Mucosa of descending colon (tissue), 3 donors: ENCODE measurements around the gene ME2. TPM values are rescaled to one million over a fixed set of nuclear protein-coding genes. Genes with fewer than 3 reads are reported as not detected.

Experiments
- ATAC-seq: fragments of 200-7000 bp; cut with Tn5 transposase; one replicate; pipeline ENCODE4 v1.9.1; 2020; ENCODE audit warnings: mild to moderate bottlenecking, moderate library complexity
- DNase-seq, 3 donors: peaks; one replicate each; pipeline ENCODE4 v3.0.0-alpha.2; 2020
- H3K36me3 ChIP-seq: fragments of 200-600 bp; one replicate; pipeline ENCODE4 v1.8.0; 2021; ENCODE audit warnings: low read depth, mild to moderate bottlenecking
- H3K4me1 ChIP-seq: fragments of 200-600 bp; one replicate; pipeline ENCODE4 v1.8.0; 2021; ENCODE audit warnings: low read depth, mild to moderate bottlenecking
- H3K4me3 ChIP-seq: fragments of 200-600 bp; one replicate; pipeline ENCODE4 v1.8.0; 2021; ENCODE audit warnings: mild to moderate bottlenecking
- H3K9me3 ChIP-seq: fragments of 200-600 bp; one replicate; pipeline ENCODE4 v1.8.0; 2021; ENCODE audit warnings: mild to moderate bottlenecking
- intact Hi-C, 2 donors: fragments of 100-400 bp; cut with DNase I in 1 of 2; cut with micrococcal nuclease in 1 of 2; formaldehyde crosslinking; loops; one replicate each; pipeline versions ENCODE4 v1.11.0 to v1.11.1; 2022; cut with DNase I, micrococcal nuclease
- total RNA-seq, 3 donors: library from RNA; stranded (reverse); fragmentation: NEBNext Ultra II Directional in 2 of 3; extraction: Animal tissue kit (Norgen Biotek cat#: 25700) in 2 of 3; gene quantifications; one replicate each; pipeline versions ENCODE4 v1.2.1 to v1.2.4, GENCODE V29; 2021 to 2023
- TF ChIP-seq, protein P1 (sequence below): fragments of 200-600 bp; IDR thresholded peaks from one replicate; pipeline ENCODE4 v1.8.0; 2022; ENCODE audit warnings: antibody characterized with exemption, mild to moderate bottlenecking
- donor health status: DM: no; HTN: no; CAD: no; lungs with moderate emphysema.
- donor health status: DM: no; HTN: no; CAD: no.
- donor health status: DM: no; HTN: yes; CAD: no.

ME2 gene
- total RNA-seq, 3 donors from 2014 or later, result 64.2 to 85.2 (median 74.6) TPM

DNA sequence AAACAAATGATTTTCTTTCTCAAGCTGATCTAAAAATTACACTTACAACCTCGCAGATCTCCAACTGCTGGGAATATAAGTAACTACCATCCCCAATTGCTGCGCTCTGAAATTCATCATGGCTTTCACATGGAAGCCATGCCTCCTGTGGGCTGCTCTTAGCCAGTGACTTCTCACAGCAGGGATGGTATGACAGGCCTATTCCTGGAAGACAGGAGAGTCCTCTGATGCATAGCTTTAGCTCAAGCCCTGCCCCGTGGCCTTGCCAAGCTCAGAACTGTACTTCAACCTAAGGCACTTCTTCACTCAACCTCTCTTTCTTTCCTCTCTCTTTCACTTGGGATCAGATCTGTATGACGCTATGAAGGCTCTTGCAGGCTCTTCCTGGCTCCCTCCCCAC lies 76.3 kb downstream of the ME2 start:
- no peak for DNase-seq
- Histone ChIP-seq H3K4me3 (no peak overlapping the region), H3K9me3 (no peaks in the 10 kb centered on the region), H3K36me3 (no peaks in the 10 kb centered on the region), H3K4me1 (peaks cover 5% of the 10 kb centered on the region)
- no peak for ATAC-seq
- TF ChIP-seq, protein P1, sequence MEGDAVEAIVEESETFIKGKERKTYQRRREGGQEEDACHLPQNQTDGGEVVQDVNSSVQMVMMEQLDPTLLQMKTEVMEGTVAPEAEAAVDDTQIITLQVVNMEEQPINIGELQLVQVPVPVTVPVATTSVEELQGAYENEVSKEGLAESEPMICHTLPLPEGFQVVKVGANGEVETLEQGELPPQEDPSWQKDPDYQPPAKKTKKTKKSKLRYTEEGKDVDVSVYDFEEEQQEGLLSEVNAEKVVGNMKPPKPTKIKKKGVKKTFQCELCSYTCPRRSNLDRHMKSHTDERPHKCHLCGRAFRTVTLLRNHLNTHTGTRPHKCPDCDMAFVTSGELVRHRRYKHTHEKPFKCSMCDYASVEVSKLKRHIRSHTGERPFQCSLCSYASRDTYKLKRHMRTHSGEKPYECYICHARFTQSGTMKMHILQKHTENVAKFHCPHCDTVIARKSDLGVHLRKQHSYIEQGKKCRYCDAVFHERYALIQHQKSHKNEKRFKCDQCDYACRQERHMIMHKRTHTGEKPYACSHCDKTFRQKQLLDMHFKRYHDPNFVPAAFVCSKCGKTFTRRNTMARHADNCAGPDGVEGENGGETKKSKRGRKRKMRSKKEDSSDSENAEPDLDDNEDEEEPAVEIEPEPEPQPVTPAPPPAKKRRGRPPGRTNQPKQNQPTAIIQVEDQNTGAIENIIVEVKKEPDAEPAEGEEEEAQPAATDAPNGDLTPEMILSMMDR, result no peak
- intact Hi-C loops, result no loop called here

DNA sequence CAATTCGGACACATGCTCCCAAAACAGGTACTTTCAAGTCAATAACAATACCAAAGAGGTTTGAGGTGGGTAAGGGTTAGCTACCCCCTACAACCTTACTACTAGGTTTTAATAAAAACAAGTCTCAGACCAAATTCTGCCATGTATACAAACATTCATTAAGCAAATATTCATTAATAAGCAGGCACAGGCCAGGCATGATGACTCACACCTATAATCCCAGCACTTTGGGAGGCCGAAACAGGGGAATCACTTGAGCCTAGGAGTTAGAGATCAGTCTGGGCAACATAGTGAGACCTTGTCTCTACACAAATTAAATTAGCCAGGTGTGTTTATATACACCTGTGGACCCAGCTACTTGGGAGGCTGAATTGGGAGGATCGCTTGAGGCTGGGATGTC lies 77.2 kb downstream of the ME2 start:
- Histone ChIP-seq H3K4me3 (no peak overlapping the region), H3K9me3 (no peaks in the 10 kb centered on the region), H3K4me1 (peaks cover 5% of the 10 kb centered on the region), H3K36me3 (no peaks in the 10 kb centered on the region)
- TF ChIP-seq, protein P1, result no peak
- intact Hi-C loops, result no loop called here
- ATAC-seq (no peak), DNase-seq (no peak)

DNA sequence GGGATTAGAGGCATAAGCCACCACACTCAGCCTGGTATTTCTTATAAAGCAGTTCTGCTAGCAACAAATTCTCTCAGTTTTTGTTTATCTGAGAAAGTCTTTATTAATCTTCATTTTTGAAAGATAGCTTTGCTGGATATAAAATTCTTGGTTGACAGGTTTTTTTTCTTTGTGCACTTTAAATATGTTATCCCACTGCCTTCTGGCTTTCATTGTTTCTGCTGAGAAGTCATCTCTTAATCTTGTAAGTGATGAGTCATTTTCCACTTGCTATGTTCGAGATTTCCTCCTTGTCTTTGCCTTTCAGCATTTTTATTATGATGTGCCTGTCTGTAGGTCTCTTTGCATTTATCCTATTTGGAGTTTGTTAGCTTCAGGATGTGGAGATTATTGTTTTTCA lies 83.1 kb downstream of the ME2 start:
- Histone ChIP-seq H3K9me3 (peaks cover 17% of the 10 kb centered on the region), H3K36me3 (no peaks in the 10 kb centered on the region), H3K4me1 (peaks cover 5% of the 10 kb centered on the region), H3K4me3 (no peak overlapping the region)
- ATAC-seq (no peak), DNase-seq (no peak)
- intact Hi-C loops, result no loop called here
- TF ChIP-seq, protein P1, result no peak

DNA sequence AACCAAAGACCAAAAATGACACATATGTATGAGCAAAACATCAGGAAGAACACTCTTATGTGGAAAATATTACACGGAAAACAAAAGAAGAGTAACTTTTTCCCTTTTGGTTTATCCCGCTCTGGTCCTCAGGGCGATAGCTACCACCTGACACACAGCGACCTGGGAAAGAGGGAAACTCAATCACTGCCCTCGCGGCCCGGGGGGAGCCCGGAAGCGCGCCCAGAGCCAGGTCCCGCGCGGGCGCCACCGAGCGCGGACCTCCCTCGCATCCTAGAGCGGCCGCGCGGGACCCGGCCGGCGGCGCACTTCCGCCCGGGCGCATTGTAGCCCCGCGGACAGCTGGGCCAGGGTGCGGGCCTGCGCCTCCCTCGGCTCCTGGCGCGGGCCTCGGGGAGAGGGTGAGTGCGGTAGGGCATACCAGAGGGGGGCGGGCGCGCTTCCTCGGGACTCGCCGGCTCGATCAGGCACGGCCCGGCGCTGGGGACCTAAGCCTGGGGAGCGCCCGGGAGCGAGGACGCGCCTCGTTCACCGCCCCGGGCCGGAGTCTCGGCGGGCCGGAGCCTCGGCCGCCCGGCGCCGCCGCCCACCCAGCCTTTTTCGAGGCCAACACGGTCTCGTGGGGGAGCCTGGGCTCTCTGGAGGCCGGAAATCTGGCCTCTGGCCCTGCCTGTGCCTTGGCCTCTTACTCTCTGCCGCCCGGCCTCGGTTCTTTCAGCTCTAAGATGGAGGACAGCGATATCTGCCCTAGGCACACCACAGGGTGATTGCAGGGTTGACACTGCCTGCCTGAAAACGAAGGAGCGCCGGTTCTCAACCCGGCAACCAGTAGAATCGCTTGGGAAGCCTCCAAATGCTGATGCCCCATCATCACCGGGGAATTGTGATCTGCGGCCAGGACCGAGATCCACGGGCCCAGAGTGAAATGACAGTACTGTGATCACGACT lies 89.1 kb downstream of the ME2 start, which contains the start of gene ELAC1:
ELAC1 (plus strand) TSS at position 327 of the 948 bp plus-strand sequence. CDS start 6,365 bp downstream, outside the sequence.
- DNase-seq (peak; percentile 77 to 86 (median 82)), ATAC-seq (peak; percentile 98)
- intact Hi-C loops, result no loop called here
- H3K9me3 ChIP-seq, result peaks cover under 1% of the 10 kb centered on the region
- H3K36me3 ChIP-seq, result no peaks in the 10 kb centered on the region
- TF ChIP-seq, protein P1, result no peak
- H3K4me3 ChIP-seq, result peak within 1 kb of the TSS; percentile 43
- peaks cover 20% of the 10 kb centered on the region for H3K4me1 ChIP-seq

DNA sequence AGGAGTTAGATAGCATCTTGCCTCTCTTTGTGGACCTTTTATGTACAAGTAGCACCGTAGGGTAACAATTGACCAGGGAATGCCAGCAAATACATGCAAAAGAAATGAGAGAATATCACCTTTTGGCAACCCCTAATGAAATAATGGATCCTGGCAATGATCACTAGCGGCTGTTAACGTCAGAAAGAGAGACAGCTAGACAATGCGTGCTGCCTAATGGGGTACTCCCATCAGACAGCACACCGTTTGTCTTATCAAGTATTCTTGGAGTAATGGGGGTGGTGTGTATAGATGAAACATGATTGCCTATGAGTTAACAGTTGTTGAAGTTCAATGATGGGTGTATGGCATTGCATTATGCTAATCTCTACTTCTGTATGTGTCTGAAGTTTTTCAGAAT lies 90.5 kb downstream of the ME2 start:
- DNase-seq (no peak), ATAC-seq (no peak)
- Histone ChIP-seq H3K4me1 (peaks cover 20% of the 10 kb centered on the region), H3K4me3 (no peak overlapping the region), H3K9me3 (no peaks in the 10 kb centered on the region), H3K36me3 (no peaks in the 10 kb centered on the region)
- TF ChIP-seq, protein P1, result no peak
- intact Hi-C loops, result no loop called here
